NCI-H146 (cell line): ENCODE results near the gene ABTB2.

Experiments used
- DNase-seq: peaks from one replicate; lab custom pipeline; 2025; lab: John Stamatoyannopoulos, UW

Gene ABTB2

DNA sequence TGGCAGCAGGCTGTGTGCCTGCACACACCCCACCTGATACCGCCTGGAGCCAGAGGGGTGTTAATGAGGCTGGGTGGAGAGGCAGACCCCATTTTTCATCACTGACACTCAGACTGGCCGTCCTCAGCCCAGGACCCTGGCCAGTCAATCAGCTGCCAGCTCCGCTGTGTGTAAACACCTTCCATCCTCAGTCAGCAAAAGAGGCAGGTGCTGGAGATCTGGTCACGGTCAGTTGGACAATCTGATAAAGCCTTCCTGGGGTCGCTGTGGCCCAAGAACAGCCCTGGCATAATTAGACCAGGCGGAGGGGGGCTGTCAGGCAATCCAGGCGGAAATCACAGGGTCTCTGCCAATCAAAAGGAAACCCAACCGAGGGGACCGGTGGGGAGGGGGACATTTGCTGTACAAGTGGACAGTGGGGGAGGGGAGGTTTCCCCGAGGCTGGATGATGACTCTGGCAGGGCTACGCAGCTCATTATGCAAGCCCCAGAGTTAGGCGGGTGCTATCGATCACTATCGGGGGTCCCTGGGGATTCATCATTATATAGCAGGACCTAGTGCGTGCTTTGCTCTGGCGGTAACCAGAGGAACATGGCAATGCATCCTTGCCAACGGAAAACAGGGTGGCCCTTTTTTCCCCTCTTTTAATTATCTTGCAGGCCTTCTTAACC, 72.9 kb downstream of the ABTB2 start:
- DNase-seq = peak; percentile 96

DNA sequence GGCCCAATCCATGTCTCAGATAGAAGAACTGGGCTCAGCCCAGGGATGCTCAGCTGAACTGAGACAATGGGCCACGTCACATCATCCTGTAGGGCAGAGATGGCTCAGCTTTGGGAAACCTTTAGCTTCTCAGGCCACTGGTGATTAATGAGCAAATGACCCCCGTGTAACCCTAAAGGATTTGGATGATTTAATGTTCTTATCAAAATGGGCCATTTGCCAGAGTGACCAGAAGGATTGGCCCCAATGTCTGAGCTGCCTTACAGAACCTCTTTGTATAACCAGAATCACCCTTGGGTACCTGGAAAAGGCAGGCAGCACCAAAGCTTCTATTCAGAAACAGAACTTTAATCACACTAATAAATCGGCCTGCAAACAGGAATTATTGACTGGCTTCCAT, 73.7 kb downstream of the ABTB2 start:
- peak; percentile 57 for DNase-seq

DNA sequence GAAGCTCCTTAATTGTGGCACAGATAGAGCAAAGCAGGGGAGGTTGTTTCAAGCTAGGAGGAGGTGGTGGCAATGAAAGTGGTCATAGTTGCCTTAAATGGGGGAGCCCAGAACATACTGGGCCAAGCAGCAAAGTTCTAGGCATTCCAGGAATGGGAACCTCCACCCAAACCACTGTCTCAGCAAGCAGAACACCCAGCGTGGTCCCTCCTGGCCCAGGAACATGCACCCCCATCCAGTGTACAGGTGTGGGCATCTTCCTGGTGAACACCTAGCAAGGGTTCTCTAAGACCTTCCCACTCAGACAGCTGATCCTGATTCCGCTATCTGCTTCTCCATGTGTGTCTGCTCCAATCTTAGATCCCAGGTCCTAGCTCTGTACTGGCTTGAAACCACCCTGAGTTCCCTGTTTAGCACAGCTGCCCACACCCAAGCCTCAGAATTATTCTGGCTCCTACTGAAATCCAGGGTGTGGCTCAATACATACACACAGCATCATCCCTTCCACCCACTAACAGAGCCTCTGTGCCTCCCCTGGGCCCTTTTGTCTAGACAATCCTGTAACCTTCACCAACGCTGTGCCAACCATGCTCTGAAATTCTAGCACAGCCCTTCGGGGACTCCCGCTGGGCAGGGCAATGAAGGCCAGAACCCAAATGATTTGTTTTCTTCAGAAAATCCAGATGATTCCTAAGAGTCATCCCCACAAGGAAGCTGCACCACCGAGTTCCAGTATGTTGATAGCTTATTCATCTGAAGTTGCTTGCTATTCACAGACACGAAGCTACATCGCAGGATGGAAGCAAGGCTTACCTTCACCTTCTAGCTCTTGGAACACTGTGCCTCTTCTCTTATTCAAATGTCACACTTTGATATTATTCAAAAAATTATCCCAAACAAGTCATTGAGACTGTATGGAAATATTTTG, 76.6 kb downstream of the ABTB2 start:
- DNase-seq = no peak

DNA sequence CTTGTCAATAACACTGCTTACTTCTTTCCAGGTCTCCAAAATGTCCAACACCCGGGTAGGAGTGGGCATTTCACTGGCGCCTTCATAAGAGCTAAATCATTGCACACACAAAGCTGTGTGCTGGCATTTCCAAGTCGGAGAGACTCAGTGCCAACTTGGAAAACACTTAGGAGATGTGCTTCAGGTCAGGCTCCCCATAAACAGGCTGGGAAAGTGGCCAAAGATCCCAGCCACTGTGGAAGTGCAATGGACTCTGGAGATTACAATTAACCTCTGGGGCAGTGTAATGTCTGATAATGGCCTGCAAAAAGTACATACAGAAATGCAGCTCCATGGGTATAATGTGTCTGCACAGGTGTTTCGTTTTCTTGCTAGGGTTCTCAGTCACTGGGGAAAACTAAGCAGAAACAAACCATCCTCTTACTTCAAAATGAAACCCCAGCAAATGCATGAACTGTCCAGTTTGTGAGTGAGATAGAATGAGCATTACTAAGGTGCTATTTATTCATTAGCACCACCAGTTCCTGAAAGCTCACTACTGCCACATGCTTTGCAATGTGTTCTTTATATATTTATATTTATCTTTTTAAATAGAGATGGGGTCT, 79.0 kb downstream of the ABTB2 start:
- no peak for DNase-seq

DNA sequence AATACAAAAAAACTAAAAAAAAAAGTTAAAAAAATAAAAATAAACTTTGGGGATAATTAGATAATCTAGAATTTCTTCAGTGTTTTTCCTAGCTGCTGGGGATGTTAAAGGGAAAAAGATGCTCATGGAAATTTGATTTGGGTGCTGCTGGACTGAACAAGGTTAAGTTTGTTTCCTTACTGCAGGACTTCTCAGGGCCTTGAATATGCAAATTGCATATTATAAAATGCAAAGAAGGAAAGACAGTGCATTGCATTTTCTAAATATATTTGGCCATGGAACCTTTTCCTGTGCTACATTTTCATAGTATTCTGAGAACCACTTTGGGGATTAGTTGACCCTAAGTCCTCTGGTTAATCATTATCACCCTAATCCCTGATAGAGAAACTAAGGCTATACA, 79.6 kb downstream of the ABTB2 start:
- no peak for DNase-seq

DNA sequence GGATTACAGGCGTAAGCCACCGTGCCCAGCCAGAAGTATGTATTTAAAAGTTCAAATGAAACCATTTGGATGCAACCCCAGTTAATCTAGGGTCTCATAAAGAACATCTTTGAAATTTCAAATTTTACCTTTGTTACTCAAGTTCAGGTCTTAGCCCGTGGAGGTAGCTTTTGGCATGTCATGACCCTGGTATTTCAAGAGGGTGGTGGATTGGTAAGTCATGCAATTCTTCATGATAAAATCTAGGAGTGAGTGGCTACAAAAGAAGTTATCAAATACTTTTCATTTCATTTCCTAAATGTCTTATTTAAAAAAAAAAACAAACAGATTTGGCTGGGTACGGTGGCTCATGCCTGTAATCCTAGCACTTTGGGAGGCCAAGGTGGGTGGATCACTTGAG, 80.6 kb downstream of the ABTB2 start:
- no peak for DNase-seq

DNA sequence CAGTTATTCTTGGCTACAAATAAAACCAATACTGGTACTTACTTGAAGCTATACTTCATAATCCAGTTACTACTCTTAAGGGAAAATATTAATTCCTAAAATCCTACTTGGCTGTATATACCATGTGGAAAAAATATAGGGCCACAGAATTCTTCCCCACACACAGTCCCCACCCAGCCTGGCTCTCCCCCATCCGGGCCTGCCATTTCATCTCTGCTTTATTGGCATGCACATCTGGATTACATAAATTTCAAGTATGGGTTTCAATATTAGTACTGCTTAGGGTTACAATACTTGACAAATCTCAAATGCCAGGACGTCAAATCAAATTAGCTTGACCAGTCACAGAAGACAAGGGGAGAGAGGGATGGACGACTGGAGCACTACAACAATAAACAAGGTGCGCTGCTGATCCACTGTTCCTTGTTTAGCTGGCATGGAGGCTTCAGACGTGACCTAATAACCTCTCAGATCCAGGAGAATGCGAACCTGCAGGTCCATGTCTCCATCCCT, 81.4 kb downstream of the ABTB2 start:
- no peak for DNase-seq

DNA sequence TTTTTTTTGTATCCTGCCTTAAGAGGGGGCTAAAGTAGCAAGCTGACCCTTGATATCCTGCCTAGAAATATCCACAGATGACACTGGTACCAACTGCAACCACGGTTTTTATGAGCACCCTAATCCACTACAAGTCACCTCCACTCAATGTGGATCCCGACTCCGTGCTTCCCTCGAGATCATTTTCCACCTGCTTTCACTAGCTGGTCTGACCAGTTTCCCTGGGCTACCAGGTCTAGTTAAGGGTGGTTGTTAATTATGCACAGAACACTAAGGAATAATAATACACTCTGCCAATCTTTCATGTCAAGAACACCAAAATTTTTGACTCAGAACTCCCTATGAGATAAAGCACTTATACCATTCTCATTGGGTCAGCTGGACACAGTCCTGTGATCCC, 82.3 kb downstream of the ABTB2 start:
- DNase-seq = no peak

DNA sequence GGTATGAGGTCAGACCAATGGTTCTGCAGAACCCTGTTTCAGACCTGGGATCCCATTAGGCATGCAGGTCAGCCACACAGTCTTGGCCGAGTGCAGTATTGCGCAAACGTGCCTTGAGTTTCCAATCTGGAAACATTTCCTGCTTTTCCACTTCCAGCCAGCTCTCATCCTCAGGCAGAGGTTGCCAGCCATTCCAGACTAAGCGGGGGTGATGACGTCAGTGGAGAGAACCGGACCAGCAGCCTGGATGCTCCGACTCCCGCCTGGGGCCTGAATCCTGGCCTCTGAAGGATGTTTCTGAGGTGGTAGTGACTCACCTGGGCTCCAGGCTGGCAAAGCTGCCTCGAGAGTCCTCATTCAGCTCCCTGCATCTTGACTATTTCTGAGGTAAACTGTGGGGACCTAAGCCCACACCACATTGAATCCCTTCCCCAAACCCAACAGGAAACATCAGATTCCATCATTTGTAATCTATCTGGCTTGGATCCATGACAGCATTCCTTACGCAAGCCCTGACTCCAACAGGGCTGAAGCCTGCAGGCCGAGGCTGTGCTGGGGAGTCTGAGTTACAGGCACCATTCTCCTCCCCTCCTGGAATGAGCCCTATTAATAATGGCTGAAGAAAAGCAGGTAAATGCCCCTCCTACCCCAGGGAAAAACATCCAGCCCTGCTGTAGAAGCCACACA, 83.0 kb downstream of the ABTB2 start:
- no peak for DNase-seq

DNA sequence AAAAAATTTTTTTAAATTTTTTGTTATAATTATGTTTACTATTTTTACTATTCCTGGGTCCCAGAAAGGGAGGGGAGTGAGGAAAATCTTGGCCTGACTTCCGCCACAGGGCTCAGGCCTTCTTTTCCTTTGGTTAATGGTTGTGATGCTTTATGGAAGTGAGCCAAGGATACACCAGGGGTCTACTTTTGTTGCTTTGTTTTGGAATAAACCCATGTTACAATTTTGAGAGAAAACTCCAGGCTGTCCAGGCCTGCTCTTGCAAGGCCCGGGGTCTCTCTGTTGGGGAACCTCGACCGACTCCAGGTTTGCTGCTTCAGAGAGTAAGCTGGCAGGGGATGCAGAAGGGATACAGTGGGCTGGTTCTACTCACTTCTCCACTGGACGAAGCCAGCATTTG, 84.7 kb downstream of the ABTB2 start:
- no peak for DNase-seq

DNA sequence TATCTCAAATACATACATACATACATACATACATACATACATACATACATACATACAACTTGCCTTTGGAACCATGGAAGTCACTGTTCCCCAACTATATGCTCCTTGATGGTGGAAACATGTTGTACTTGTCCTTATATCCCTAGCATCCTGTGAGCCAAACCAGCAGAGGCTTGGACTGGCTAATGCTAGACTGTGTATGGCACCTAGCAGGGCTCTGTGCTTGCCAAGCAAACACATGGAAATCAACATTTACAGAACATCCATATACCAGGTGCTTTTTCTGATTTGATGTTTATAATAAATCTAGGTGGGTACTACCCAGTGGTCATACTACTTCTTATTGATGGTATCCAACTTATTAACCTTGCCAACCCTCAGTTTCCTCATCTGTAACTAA, 86.1 kb downstream of the ABTB2 start:
- DNase-seq = no peak

DNA sequence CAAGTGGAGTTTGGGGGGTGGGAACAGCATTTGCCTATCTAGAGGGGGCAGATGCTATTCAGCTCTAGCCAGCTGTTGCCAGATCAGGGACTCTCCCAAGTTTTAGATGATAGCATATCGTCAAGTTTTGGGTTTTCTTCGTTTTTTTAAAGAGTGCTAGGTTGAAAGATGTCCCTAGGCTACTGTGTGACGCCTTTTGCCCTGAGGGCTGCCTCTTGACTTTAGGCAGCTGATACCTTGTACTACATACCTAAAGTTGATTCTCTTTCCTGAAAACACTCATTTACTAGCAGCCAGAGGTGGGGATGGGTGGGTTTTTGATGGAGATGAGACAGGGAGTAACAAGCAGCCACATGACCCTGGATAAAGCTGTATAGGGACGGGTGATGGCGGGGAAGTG, 87.1 kb downstream of the ABTB2 start:
- no peak for DNase-seq

DNA sequence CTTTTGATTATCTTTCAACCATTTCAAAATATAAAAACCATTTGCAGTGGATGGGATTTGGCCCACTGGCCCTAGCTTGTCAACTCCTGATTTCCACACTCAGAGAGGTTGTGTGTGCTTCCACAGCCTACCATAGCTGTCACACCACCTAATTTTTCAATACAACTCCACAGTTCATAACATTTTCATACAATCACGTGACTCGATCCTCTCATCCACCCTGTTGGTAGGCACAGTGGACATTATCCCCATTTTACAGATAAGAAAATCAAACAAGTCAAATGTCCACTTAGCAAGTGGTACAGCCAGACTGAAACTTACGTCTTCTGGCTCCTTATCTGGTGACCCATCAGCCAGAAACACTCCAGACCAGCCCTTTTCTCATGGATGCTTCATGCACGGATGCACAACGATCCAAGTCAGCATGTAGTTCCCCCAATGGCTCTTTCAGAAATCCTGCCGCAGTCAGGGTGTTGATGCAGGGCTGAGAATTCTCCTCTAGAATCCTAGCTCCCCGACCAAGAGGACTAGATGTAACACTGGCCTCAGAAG, 88.0 kb downstream of the ABTB2 start:
- no peak for DNase-seq

DNA sequence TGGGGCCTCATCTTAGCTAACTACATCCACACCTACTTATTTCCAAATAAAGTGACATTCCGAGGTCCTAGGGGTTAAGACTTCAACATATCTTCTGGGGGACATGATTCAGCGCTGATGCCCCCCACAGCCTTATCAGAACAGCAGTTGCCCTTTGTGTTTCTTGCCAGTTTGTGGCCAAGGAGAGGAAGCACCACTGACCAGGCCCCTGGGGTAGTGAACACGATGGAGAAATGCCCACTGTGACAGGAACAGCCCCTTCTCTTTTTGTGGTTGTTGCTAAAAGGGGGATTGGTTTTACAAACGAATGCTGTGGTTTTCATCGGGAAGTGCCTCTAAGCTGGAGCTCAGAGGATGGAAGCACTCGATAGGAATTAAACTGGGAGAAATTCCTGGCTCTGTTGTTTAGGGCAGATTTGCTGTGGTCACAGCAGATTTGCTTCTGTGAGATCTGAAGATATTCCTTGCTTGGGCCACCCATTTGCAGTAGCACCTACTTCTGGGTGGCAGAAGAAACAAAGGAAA, 88.8 kb downstream of the ABTB2 start:
- DNase-seq = no peak

DNA sequence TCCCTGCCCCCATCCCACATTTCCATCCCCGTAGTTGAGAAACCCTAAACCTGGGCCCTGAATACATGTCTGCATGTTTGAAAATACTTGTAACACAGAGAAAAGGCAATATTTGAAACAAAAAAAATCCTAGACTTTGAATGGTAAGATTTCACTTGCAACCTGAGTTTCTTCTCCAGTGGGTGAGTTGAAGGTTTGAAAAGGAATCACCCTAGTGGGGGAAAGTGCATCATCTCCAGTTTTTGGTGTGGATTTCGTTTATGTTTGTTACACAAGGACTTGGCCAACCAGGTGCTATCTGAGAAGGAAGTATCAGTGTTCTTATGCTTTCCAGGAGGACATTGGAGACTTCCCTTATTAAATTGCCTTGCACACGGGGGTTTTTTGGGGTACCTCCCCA, 90.4 kb downstream of the ABTB2 start:
- no peak for DNase-seq

DNA sequence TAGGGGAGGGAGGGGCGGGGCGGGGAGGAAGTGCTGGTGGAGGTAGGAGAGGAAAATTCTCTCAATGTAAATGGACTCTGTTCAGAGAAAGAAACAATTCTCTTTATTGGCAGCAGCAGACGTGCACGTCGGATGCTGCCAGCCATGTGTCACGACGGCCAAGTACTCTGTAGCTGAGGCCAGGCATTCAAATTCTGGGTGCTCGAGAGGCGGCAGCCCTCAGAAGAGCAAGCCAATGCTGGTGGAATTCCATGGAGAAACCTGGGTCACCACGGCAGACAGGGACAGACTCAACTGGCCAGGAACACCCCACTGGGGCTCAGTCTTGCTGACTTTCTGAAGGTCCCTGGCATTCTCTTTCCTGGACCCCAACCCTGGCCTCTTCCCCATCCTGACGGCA, 90.8 kb downstream of the ABTB2 start:
- no peak for DNase-seq

DNA sequence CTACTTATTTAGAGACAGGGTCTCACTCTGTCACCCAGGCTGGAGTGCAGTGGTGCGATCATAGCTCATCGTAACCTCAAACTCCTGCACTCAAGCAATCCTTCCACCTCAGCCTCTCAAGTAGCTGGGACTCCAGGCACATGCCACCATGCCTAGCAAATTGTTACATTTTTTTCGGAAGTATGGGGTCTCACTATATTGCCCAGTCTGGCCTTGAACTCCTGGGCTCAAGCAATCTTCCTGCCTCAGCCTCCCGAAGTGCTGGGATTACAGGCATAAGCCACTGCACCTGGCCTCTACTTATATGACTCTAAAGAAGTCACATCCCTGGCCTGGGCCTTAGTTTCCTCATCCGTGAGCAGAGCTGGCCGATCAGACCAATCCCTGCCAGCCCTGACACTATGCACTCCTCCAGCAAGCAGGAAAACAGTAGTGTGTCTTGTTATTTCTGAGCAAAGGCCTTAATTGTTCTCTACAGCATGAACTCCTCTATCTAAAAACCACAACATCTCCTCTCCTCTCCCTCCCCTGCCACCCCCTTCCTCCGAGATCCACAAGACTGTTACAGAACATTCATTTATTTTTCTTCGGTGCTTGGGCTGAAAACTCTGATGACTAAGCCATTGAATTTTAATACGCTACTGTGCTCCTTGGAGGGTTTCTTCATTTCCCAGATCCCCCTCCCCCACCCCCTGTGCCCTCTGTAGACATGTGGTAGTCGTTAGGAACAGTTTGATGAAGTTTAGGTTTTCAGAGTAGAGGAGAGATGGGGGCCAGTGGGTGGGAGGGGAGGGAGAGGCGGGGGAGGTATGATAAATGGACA, 91.5 kb downstream of the ABTB2 start:
- DNase-seq = no peak

DNA sequence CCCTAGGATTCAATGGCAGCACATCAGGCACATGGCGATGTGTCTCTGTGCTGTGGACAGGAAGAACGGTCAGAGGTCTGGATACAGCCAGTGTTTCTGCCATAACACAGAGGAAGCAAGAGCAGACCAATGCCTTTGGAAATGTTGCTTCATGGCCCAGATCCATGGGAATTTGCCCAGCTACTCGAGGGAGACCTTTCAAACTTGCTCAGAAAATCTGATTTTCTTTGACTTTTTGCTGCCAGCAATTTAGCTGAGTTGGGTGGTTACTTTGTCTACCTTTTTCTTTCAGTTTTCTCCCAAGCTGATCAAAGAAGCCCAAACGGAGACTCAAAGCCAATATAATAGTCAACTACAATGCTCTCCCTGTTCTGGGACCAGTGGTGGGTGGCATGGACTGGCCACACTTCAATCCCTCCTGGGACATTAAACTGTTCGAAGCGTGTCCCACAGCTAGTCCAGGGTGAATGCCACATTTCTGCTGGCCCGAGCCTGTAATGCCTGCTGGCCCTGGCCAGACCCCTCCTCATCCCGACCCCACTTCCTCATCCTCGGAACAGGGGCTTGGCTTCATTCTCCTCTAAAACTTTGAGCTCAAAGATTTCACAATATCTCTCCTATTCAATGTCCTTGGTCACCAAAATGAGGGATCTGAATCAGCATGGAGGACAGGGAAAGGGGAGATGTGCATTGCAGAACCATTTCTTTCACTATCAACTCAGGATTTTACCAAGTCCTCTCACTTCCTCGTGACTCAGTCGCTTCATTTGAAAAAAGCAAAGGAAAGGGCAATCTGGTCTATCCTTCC, 93.3 kb downstream of the ABTB2 start:
- DNase-seq = no peak

DNA sequence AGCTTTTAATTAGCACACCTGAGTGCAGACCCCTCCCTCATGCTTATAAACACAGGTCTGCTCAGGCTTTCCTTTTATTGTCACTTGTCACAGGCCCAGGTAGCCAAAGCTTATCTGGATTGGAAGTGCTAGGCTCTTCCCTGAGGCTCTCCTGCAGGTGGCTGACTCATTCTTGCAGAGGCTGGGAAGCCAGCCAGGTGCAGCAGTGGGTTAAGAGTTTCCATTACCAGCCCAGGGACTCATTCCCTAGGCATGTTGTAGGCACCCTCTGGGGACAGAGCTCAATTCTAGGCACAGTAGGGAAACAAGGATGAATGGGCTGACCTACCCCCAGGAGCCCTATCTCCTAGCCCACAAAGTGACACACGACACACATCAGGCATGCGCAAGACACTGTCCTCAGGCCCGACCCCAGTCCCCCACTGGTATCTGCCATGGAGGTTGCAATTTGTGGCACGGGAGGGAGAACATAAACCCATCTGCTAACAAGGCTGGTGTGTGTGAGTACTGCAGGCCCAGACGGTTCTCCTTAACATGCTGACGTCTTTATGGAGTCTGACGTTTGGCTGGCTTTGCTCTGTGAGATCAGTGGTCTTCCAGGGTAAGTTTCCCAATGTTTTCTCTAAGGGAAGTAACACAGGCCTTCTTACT, 94.2 kb downstream of the ABTB2 start:
- DNase-seq = peak; percentile 90
